ENCODE results near the gene FAM163B. TPM values are rescaled to one million over a fixed set of nuclear protein-coding genes. Genes with fewer than 3 reads are reported as not detected.

Gene FAM163B
- total RNA-seq, 1 experiment from 2014 or later = not detected

GRCh38 chr9:133582501-133583045, 26.6 kb downstream of the FAM163B start:
- no peak for DNase-seq (ENCODE audit: low read depth)

GRCh38 chr9:133581513-133582343, 27.5 kb downstream of the FAM163B start:
- DNase-seq (ENCODE audit: low read depth) = no peak

- DNase-seq (ENCODE audit: low read depth) = no peak
Measured at GRCh38 chr9:133581011-133581410, 28.2 kb downstream of the FAM163B start.

GRCh38 chr9:133580419-133580738, 28.8 kb downstream of the FAM163B start:
- DNase-seq (ENCODE audit: low read depth) = no peak

- DNase-seq (ENCODE audit: low read depth) = no peak
Measured at GRCh38 chr9:133579601-133580418, 29.4 kb downstream of the FAM163B start.

GRCh38 chr9:133578524-133579441, 30.4 kb downstream of the FAM163B start:
- no peak for DNase-seq (ENCODE audit: low read depth)

- no peak for DNase-seq (ENCODE audit: low read depth)
Measured at GRCh38 chr9:133577737-133578112, 31.5 kb downstream of the FAM163B start.

- DNase-seq (ENCODE audit: low read depth) = no peak
Measured at GRCh38 chr9:133576875-133577736, 32.1 kb downstream of the FAM163B start.

GRCh38 chr9:133576031-133576874, 32.9 kb downstream of the FAM163B start:
- DNase-seq (ENCODE audit: low read depth) = no peak

- DNase-seq (ENCODE audit: low read depth) = no peak
Measured at GRCh38 chr9:133575186-133576030, 33.8 kb downstream of the FAM163B start.

- DNase-seq (ENCODE audit: low read depth) = no peak
Measured at GRCh38 chr9:133574771-133575170, 34.4 kb downstream of the FAM163B start.

GRCh38 chr9:133573791-133574515, 35.2 kb downstream of the FAM163B start:
- DNase-seq (ENCODE audit: low read depth) = no peak

- DNase-seq (ENCODE audit: low read depth) = peak; percentile 25
Measured at GRCh38 chr9:133572821-133573361, 36.3 kb downstream of the FAM163B start.

GRCh38 chr9:133571896-133572595, 37.1 kb downstream of the FAM163B start:
- no peak for DNase-seq (ENCODE audit: low read depth)

- no peak for DNase-seq (ENCODE audit: low read depth)
Measured at GRCh38 chr9:133571391-133571890, 37.7 kb downstream of the FAM163B start.

- no peak for DNase-seq (ENCODE audit: low read depth)
Measured at GRCh38 chr9:133570691-133571080, 38.5 kb downstream of the FAM163B start.

Measured in M059J (cell line).